CD14-positive monocyte (primary cell): ENCODE measurements around the gene EXTL2. TPM values are rescaled to one million over a fixed set of nuclear protein-coding genes. Genes with fewer than 3 reads are reported as not detected.

Source experiments
- DNase-seq, 3 donors: peaks; one replicate each; pipeline ENCODE4 v3.0.0-alpha.2; 2011 to 2022
- H2AFZ ChIP-seq: 2 replicates; pipeline ENCODE4 v1.6.0; 2012; ENCODE audit warnings: mild to moderate bottlenecking, low read depth, low read length, inconsistent platforms; ENCODE audit not compliant: insufficient read depth, poor library complexity, severe bottlenecking
- H3K27ac ChIP-seq, 2 donors: 1 replicate in 1 of 2; 2 replicates in 1 of 2; pipeline ENCODE4 v1.5.1; 2012 to 2013; ENCODE audit warnings: low read length in 2 of 2, control low read depth in 1 of 2, inconsistent platforms in 1 of 2, low read depth in 1 of 2, mild to moderate bottlenecking in 1 of 2
- H3K27me3 ChIP-seq, 2 donors: one replicate each; pipeline versions ENCODE4 v1.6.0 to v1.6.1; 2011 to 2013; ENCODE audit warnings: low read length in 2 of 2; ENCODE audit not compliant: control insufficient read depth in 2 of 2, insufficient read depth in 2 of 2
- H3K36me3 ChIP-seq, 2 donors: replicated peaks in 1 of 2; 1 replicate in 1 of 2; 2 replicates in 1 of 2; pipeline versions ENCODE4 v1.5.1 to v1.6.1; 2012 to 2013; ENCODE audit warnings: low read length in 2 of 2, control low read depth in 1 of 2, inconsistent platforms in 1 of 2, mild to moderate bottlenecking in 1 of 2; ENCODE audit not compliant: insufficient read depth in 2 of 2, control insufficient read depth in 1 of 2
- H3K4me1 ChIP-seq, 2 donors: 1 replicate in 1 of 2; 2 replicates in 1 of 2; pipeline versions ENCODE4 v1.5.1 to v1.6.1; 2012 to 2013; ENCODE audit warnings: low read length in 2 of 2, control low read depth in 1 of 2, inconsistent platforms in 1 of 2, mild to moderate bottlenecking in 1 of 2, moderate library complexity in 1 of 2; ENCODE audit not compliant: insufficient read depth in 2 of 2, control insufficient read depth in 1 of 2
- H3K4me2 ChIP-seq: replicated peaks from 2 replicates; pipeline ENCODE3; 2012; ENCODE audit warnings: low read length, moderate library complexity, mild to moderate bottlenecking; ENCODE audit not compliant: poor library complexity, severe bottlenecking; ENCODE audit errors: extremely low read depth
- H3K4me3 ChIP-seq, 3 experiments: fragments of 200-600 bp in 1 of 3; sonication (generic) in 1 of 3; replicated peaks in 1 of 3; 1 replicate in 2 of 3; 2 replicates in 1 of 3; pipeline ENCODE4 v1.5.1; 2011 to 2013; ENCODE audit warnings: low read length in 3 of 3, mild to moderate bottlenecking in 3 of 3, control low read depth in 2 of 3, low read depth in 2 of 3, inconsistent platforms in 1 of 3, moderate library complexity in 1 of 3
- H3K79me2 ChIP-seq: 2 replicates; pipeline ENCODE4 v1.6.0; 2012; ENCODE audit warnings: mild to moderate bottlenecking, control low read depth, inconsistent platforms, low read length, moderate library complexity; ENCODE audit not compliant: insufficient read depth
- H3K9ac ChIP-seq: 2 replicates; pipeline ENCODE4 v1.6.0; 2017; ENCODE audit warnings: low read length, mild to moderate bottlenecking; ENCODE audit not compliant: insufficient read depth, poor library complexity, severe bottlenecking
- H3K9me3 ChIP-seq, 2 donors: replicated peaks in 1 of 2; 1 replicate in 1 of 2; 2 replicates in 1 of 2; pipeline versions ENCODE4 v1.5.1 to v1.6.1; 2012 to 2013; ENCODE audit warnings: low read length in 2 of 2, control low read depth in 1 of 2; ENCODE audit not compliant: control insufficient read depth in 1 of 2, insufficient read depth in 1 of 2
- H4K20me1 ChIP-seq: 2 replicates; pipeline ENCODE4 v1.6.0; 2012; ENCODE audit warnings: mild to moderate bottlenecking, low read length, control low read depth, moderate library complexity; ENCODE audit not compliant: insufficient read depth
- H3K27ac Mint-ChIP-seq, 7 donors: one replicate each; pipeline ENCODE4 v1.8.0; 2020; ENCODE audit warnings: mild to moderate bottlenecking in 7 of 7, mixed read lengths in 7 of 7, moderate library complexity in 6 of 7, inconsistent platforms in 2 of 7
- H3K27me3 Mint-ChIP-seq, 3 donors: one replicate each; pipeline ENCODE4 v1.8.0; 2021 to 2022; ENCODE audit warnings: low read depth in 3 of 3, mild to moderate bottlenecking in 3 of 3, mixed read lengths in 3 of 3, moderate library complexity in 3 of 3, inconsistent platforms in 1 of 3
- H3K36me3 Mint-ChIP-seq, 2 donors: one replicate each; pipeline ENCODE4 v1.8.0; 2020; ENCODE audit warnings: mixed read lengths in 2 of 2, inconsistent platforms in 1 of 2, mild to moderate bottlenecking in 1 of 2
- H3K4me1 Mint-ChIP-seq: one replicate; pipeline ENCODE4 v1.8.0; 2020; ENCODE audit warnings: mild to moderate bottlenecking, mixed read lengths
- H3K4me3 Mint-ChIP-seq, 2 donors: one replicate each; pipeline ENCODE4 v1.8.0; 2020; ENCODE audit warnings: mild to moderate bottlenecking in 2 of 2, mixed read lengths in 2 of 2, moderate library complexity in 1 of 2
- H3K9me3 Mint-ChIP-seq, 7 donors: one replicate each; pipeline ENCODE4 v1.8.0; 2020 to 2022; ENCODE audit warnings: mixed read lengths in 7 of 7, mild to moderate bottlenecking in 6 of 7, moderate library complexity in 6 of 7, inconsistent platforms in 2 of 7
- CTCF ChIP-seq: fragments of 200-600 bp; IDR thresholded peaks from one replicate; pipeline ENCODE4 v1.8.0; 2022; ENCODE audit warnings: antibody characterized with exemption, mild to moderate bottlenecking
- WGBS: methylation state at CpG from one replicate; pipeline ENCODE4 v1.1.5; 2013; ENCODE audit warnings: missing lambda C conversion rate; ENCODE audit not compliant: insufficient coverage; 5-methylcytosine and 5-hydroxymethylcytosine counted together
- intact Hi-C, 2 donors: fragments of 100-400 bp; cut with micrococcal nuclease; formaldehyde crosslinking; loops; one replicate each; pipeline versions ENCODE4 v1.15.0 to v1.15.1; 2023
- polyA plus RNA-seq, 3 donors: library from polyadenylated mRNA; depleted of rRNA in 1 of 3; unstranded in 2 of 3; stranded (reverse) in 1 of 3; fragments of 300-500 nt in 2 of 3; fragments of >200 nt in 1 of 3; fragmentation: Illumina TruSeq in 2 of 3; gene quantifications; 1 replicate in 2 of 3; 2 replicates in 1 of 3; pipeline ENCODE4 v1.2.3, GENCODE V29; 2012 to 2021

The EXTL2 gene
- polyA plus RNA-seq, 3 donors, result 0.89 to 1.2 (median 0.92) TPM

GRCh38 chr1:100942304-100943046, 47.8 kb upstream of the EXTL2 start:
- Histone ChIP-seq H3K4me2 (no peak overlapping the region), H3K36me3 (peaks cover 24 to 42% of the 10 kb centered on the region in 2 donors), H3K27ac (no peak overlapping the region), H2AFZ (no peak overlapping the region), H4K20me1 (peaks cover 7% of the 10 kb centered on the region), H3K9me3 (no peaks in the 10 kb centered on the region), H3K79me2 (no peaks in the 10 kb centered on the region), H3K4me1 (no peaks in the 10 kb centered on the region), H3K27me3 (no peaks in the 10 kb centered on the region), H3K9ac (no peak overlapping the region), H3K4me3 (no peak overlapping the region)
- H3K4me3 Mint-ChIP-seq, result no peak overlapping the region
- peak overlapping the region in 2 of 7 donors; percentile 4 to 67 for H3K27ac Mint-ChIP-seq
- no peak for TF ChIP-seq CTCF
- intact Hi-C loops, result no loop called here
- H3K36me3 Mint-ChIP-seq, result peaks cover 40 to 51% of the 10 kb centered on the region in 2 donors
- peaks cover 0 to 4% (median 0%) of the 10 kb centered on the region in 7 donors for H3K9me3 Mint-ChIP-seq
- no peak for DNase-seq
- WGBS, result no CpG with 5 or more reads among the region's 2 CpGs
- peaks cover 18% of the 10 kb centered on the region for H3K4me1 Mint-ChIP-seq
- no peaks in the 10 kb centered on the region for H3K27me3 Mint-ChIP-seq

GRCh38 chr1:100941580-100942216, 47.1 kb upstream of the EXTL2 start:
- H2AFZ ChIP-seq, result no peak overlapping the region
- no peaks in the 10 kb centered on the region for H3K4me1 ChIP-seq
- H4K20me1 ChIP-seq, result peaks cover 7% of the 10 kb centered on the region
- H3K4me3 ChIP-seq, result no peak overlapping the region
- peaks cover 39 to 50% of the 10 kb centered on the region in 2 donors for H3K36me3 Mint-ChIP-seq
- no peaks in the 10 kb centered on the region for H3K79me2 ChIP-seq
- intact Hi-C loops, result no loop called here
- H3K27me3 ChIP-seq, result no peaks in the 10 kb centered on the region
- no peak for DNase-seq
- no peaks in the 10 kb centered on the region for H3K9me3 ChIP-seq
- peak overlapping the region in 1 of 7 donors; percentile 1 for H3K27ac Mint-ChIP-seq
- peaks cover 24 to 48% of the 10 kb centered on the region in 2 donors for H3K36me3 ChIP-seq
- H3K4me3 Mint-ChIP-seq, result no peak overlapping the region
- no peak overlapping the region for H3K9ac ChIP-seq
- no peaks in the 10 kb centered on the region for H3K9me3 Mint-ChIP-seq
- WGBS, result 100% methylated on average over 2 of the region's 9 CpGs
- no peaks in the 10 kb centered on the region for H3K27me3 Mint-ChIP-seq
- peaks cover 17% of the 10 kb centered on the region for H3K4me1 Mint-ChIP-seq
- no peak overlapping the region for H3K4me2 ChIP-seq
- TF ChIP-seq CTCF, result no peak
- H3K27ac ChIP-seq, result peak overlapping the region in 1 of 2 donors; percentile 44
